Heart left ventricle (tissue), 16 donors: ENCODE results near the gene WDR88. TPM values are rescaled to one million over a fixed set of nuclear protein-coding genes. Genes with fewer than 3 reads are reported as not detected.
"Not testable (repeated sequence)": the region's sequence is repeated elsewhere in the genome, so short reads cannot be mapped to it uniquely, and the experiment has no call there.

Source experiments
- ATAC-seq, 4 donors: fragments of 200-7000 bp; cut with Tn5 transposase; one replicate each; pipeline ENCODE4 v1.9.1; 2020 to 2022; ENCODE audit warnings: moderate library complexity in 4 of 4, mild to moderate bottlenecking in 3 of 4, moderate number of reproducible peaks in 1 of 4
- DNase-seq, 5 donors: peaks; one replicate each; pipeline ENCODE4 v3.0.0-alpha.2; 2020
- H3K27ac ChIP-seq, 12 donors: fragments of 200-600 bp; sonication (generic) in 4 of 12; one replicate each; pipeline versions ENCODE4 v1.5.0 to v1.8.0; 2016 to 2022; ENCODE audit warnings: mild to moderate bottlenecking in 2 of 12
- H3K27me3 ChIP-seq, 9 donors: fragments of 200-600 bp; sonication (generic) in 2 of 9; one replicate each; pipeline versions ENCODE4 v1.5.1 to v1.8.0; 2016 to 2022; ENCODE audit warnings: mild to moderate bottlenecking in 3 of 9
- H3K36me3 ChIP-seq, 9 donors: fragments of 200-600 bp; sonication (generic) in 2 of 9; one replicate each; pipeline versions ENCODE4 v1.5.0 to v1.8.0; 2018 to 2022; ENCODE audit warnings: mild to moderate bottlenecking in 2 of 9
- H3K4me1 ChIP-seq, 12 donors: fragments of 200-600 bp; sonication (generic) in 4 of 12; one replicate each; pipeline versions ENCODE4 v1.5.0 to v1.8.0; 2016 to 2022; ENCODE audit warnings: mild to moderate bottlenecking in 3 of 12
- H3K4me3 ChIP-seq, 12 donors: fragments of 200-600 bp; sonication (generic) in 4 of 12; one replicate each; pipeline versions ENCODE4 v1.5.0 to v1.8.0; 2017 to 2022; ENCODE audit warnings: mild to moderate bottlenecking in 9 of 12, moderate library complexity in 4 of 12
- H3K9me3 ChIP-seq, 12 donors: fragments of 200-600 bp; sonication (generic) in 4 of 12; one replicate each; pipeline versions ENCODE4 v1.5.0 to v1.8.0; 2016 to 2022; ENCODE audit warnings: mild to moderate bottlenecking in 1 of 12
- CTCF ChIP-seq, 12 donors: fragments of 200-600 bp; sonication (generic) in 4 of 12; IDR thresholded peaks; one replicate each; pipeline versions ENCODE4 v1.5.0 to v1.8.0; 2018 to 2022; ENCODE audit warnings: antibody characterized with exemption in 12 of 12, mild to moderate bottlenecking in 5 of 12
- POLR2A ChIP-seq, 2 donors: fragments of 450-650 bp; IDR thresholded peaks; one replicate each; pipeline ENCODE4 v1.6.1; 2017; ENCODE audit warnings: antibody characterized with exemption in 2 of 2, mild to moderate bottlenecking in 2 of 2, moderate library complexity in 2 of 2
- WGBS, 4 donors: extraction: QIAGEN DNeasy Blood & Tissue Kit in 2 of 4; methylation state at CpG; one replicate each; pipeline versions ENCODE4 v1.1.5 to v1.1.7; 2013 to 2018; 5-methylcytosine and 5-hydroxymethylcytosine counted together
- intact Hi-C, 10 donors: fragments of 100-400 bp; cut with DNase I; formaldehyde crosslinking; loops; one replicate each; pipeline versions ENCODE4 v1.11.1 to v1.14.2; 2022
- polyA plus RNA-seq, 2 donors: library from polyadenylated mRNA; stranded (reverse); fragments of 200-250 nt; gene quantifications; one replicate each; pipeline ENCODE4 v1.2.3, GENCODE V29; 2013
- total RNA-seq, 9 donors: library from RNA; depleted of rRNA in 2 of 9; stranded (reverse); fragments of >200 nt in 2 of 9; fragmentation: NEBNext Ultra II Directional in 3 of 9; extraction: Animal tissue kit (Norgen Biotek cat#: 25700) in 3 of 9; gene quantifications; one replicate each; pipeline versions ENCODE4 v1.1.0 to v1.2.4, GENCODE V29; 2016 to 2023
- donor health status: ischemic (EF 13 %, LVEDD 7.1; RV severe dilation, severe dysfunction).
- donor health status: healthy with polysubstance abuse.
- donor health status: DM: no; HTN: yes; CAD: no.
- donor health status: DM: no; HTN: no; CAD: no.
- donor health status: ischemic (EF 25% LVEDD 6.9; RV normal size, moderate dysfunction).
- donor health status: ischemic (EF 25% LVEDD 5.7; RV mildly dilated, moderate dysfunction).
- donor health status: healthy.
- donor health status: DM: yes; HTN: yes; CAD: no.
- donor health status: ischemic (EF 35%, LVEDD 5.7; RV mildly dilated, moderate dysfunction).
- donor health status: nonischemic (EF 11% LVEDD 7.7; RV severe dilation, severe dysfunction).
- donor health status: DM: yes; HTN: yes; CAD: no.
- donor health status: PGD.
- donor health status: ischemic (EF 29% LVEDD 5.4; RV normal size, mild dysfunction).
- donor health status: nonischemic (EF 23%, LVEDD 6.1; RV moderate dilation, normal function).

The WDR88 gene
- total and polyA plus RNA-seq, 11 donors, result 0.16 TPM; not detected in 10

GRCh38 chr19:33147538-33147937 lies 15.6 kb downstream of the WDR88 start:
- no peaks in the 10 kb centered on the region for H3K36me3 ChIP-seq
- WGBS, 4 donors, result 74 to 88% (median 84%) methylated on average over 6 of the region's 6 CpGs; no CpG with 5 or more reads in 1 of the 4 donors
- TF ChIP-seq POLR2A (IDR thresholded peaks at IDR 0.05), result no peak
- TF ChIP-seq CTCF (IDR thresholded peaks at IDR 0.05), result no peak
- DNase-seq (no peak), ATAC-seq (no peak)
- no peak overlapping the region for H3K4me3 ChIP-seq
- peaks cover 0 to 5% (median 0%) of the 10 kb centered on the region in 12 donors for H3K4me1 ChIP-seq
- H3K9me3 ChIP-seq, result no peaks in the 10 kb centered on the region
- peaks cover 0 to 3% (median 0%) of the 10 kb centered on the region in 9 donors for H3K27me3 ChIP-seq
- intact Hi-C loops, result loop anchor here in 6 of 10 donors (5.0 to 10.0 kb wide), 3 partner anchors 255 to 260 kb away; no protein-coding TSS in a partner anchor
- H3K27ac ChIP-seq, result no peak overlapping the region

- Histone ChIP-seq H3K4me1 (no peaks in the 10 kb centered on the region), H3K36me3 (no peaks in the 10 kb centered on the region), H3K4me3 (no peak overlapping the region), H3K27me3 (peaks cover 0 to 3% (median 0%) of the 10 kb centered on the region in 9 donors), H3K27ac (no peak overlapping the region), H3K9me3 (no peaks in the 10 kb centered on the region)
- intact Hi-C loops, result no loop called here
- 65 to 74% (median 72%) methylated on average over 14 of the region's 14 CpGs for WGBS, 4 donors
- TF ChIP-seq POLR2A (IDR thresholded peaks at IDR 0.05) (no peak), CTCF (IDR thresholded peaks at IDR 0.05) (no peak)
- ATAC-seq, result no peak
- DNase-seq, result no peak
These were observed 19.1 kb downstream of the WDR88 start for GRCh38 chr19:33150852-33151518.

GRCh38 chr19:33152176-33152575 lies 20.3 kb downstream of the WDR88 start:
- H3K4me3 ChIP-seq, result no peak overlapping the region
- whole genome bisulfite sequencing, 4 donors, result 70 to 86% (median 82%) methylated on average over 2 of the region's 2 CpGs
- DNase-seq, result no peak
- H3K36me3 ChIP-seq, result no peaks in the 10 kb centered on the region
- H3K4me1 ChIP-seq, result no peaks in the 10 kb centered on the region
- intact Hi-C loops, result no loop called here
- TF ChIP-seq POLR2A (IDR thresholded peaks at IDR 0.05) (no peak), CTCF (IDR thresholded peaks at IDR 0.05) (no peak)
- no peak overlapping the region for H3K27ac ChIP-seq
- H3K27me3 ChIP-seq, result peaks cover 0 to 3% (median 0%) of the 10 kb centered on the region in 9 donors
- no peak for ATAC-seq
- no peaks in the 10 kb centered on the region for H3K9me3 ChIP-seq

GRCh38 chr19:33152625-33153024 lies 20.7 kb downstream of the WDR88 start:
- H3K4me1 ChIP-seq, DNase-seq, H3K36me3 ChIP-seq, intact Hi-C loops, H3K9me3 ChIP-seq, ATAC-seq, H3K27ac ChIP-seq, H3K27me3 ChIP-seq, H3K4me3 ChIP-seq: not testable (repeated sequence)
- WGBS, 4 donors, result 71 to 85% (median 83%) methylated on average over 4 of the region's 4 CpGs

GRCh38 chr19:33154313-33154712 lies 22.4 kb downstream of the WDR88 start:
- H3K36me3 ChIP-seq, H3K4me3 ChIP-seq, DNase-seq, intact Hi-C loops, H3K27me3 ChIP-seq, H3K4me1 ChIP-seq, H3K27ac ChIP-seq, H3K9me3 ChIP-seq, ATAC-seq: not testable (repeated sequence)
- WGBS, 4 donors, result 85 to 90% (median 89%) methylated on average over 6 of the region's 6 CpGs
